ENCODE data around the gene NUDT14.

- TF ChIP-seq POLR2A (IDR thresholded peaks at IDR 0.05) (no peak), CTCF (IDR thresholded peaks at IDR 0.05) (no peak), POLR2AphosphoS5 (IDR thresholded peaks at IDR 0.05) (no peak)
Measured at GRCh38 chr14:105215602-105216001, 34.5 kb upstream of the NUDT14 start.
